ENCODE data around the gene TTYH3.
"Not testable (repeated sequence)": the region's sequence is repeated elsewhere in the genome, so short reads cannot be mapped to it uniquely, and the experiment has no call there.

The TTYH3 gene

DNA sequence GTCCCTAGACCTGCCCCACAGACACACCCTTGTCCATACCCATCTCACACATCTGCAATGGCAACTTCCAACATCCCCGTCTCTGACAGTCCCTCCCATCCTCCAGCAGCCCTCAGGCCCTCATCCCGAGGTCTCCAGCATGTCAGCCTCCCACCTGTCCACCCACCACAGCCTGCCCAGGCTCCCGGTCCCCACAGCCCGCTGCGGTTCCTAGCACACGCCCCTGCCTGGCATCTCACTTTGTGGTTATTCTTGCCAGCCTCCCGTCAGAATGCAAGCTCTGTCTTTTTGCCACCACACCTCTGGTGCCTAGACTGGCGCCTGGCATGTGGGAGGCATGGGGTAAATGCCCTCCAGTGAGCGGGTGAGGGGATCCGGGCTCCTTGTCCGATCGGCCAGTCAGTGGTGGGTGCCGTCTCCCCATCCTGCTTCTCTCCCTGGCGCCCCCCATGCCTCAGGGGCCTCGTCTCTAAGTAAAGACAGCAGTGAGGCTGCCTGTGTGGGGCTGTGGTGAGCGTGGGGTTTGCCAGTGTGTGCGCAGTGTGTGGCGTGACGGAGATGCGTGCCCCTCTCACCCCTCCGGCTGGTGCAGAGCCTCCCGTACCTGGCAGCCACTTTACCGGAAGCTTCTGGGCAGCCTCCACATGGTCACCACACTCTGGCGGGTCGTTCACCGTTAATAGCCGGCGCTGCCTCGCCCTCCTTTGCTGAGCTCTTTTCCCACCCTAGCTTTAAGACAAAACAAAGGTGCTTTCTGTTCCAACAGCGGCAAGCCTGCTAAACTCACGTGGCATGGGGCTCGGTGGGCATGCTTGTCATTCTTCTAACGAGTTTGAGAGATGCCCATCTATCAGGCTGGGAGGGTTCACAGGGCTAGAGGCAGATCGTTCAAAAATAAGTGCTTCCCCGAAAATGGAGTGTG, 28.5 kb upstream of the TTYH3 start:
- no peak for DNase-seq

- no peak for DNase-seq
Observed at GRCh38 chr7:2604608-2605174, 27.1 kb upstream of the TTYH3 start.

GRCh38 chr7:2605608-2606538, 25.9 kb upstream of the TTYH3 start:
- no peak for DNase-seq

GRCh38 chr7:2606539-2606936, 25.2 kb upstream of the TTYH3 start:
- DNase-seq: no peak

DNA sequence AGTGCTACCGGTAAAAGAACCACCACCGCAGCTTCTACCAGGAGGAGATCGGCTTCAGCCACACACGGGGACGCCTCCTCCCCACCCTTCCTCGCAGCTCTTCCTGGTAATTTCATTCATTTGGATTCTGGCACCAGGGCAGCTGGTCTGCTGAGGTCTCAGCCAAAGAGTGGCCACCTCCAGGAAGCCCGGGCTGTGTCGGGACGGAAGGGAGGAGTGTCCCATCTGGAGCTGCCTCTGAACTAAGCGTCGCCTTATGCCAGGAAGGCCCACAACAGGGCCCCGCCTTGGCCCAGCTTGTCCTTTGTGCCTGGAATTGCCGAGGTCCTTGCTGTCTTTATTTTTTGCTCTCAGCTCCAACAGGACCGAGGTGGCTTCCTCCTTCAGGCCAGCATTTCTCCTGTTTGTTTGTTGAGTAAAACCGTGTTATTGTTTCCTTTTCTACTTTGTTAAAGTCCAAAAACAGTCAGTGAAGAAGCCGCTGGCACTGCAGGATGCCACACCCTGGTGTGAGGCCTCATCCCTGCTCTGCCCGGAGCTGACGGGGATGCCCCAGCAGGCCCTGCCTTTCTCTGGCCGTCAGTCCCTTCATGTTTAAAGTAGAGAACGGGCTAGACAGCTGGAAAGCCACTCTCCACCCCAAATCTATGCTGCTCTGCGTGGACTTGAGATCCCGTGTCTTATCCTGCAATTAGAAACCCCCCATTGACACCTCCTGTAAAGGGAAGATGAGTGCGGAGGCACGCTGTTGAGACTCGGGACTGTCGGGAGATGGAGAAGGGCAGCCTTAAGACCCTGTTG, 24.5 kb upstream of the TTYH3 start:
- DNase-seq: no peak

- no peak for DNase-seq
Observed at GRCh38 chr7:2607923-2608904, 23.6 kb upstream of the TTYH3 start.

- DNase-seq: no peak
Observed at GRCh38 chr7:2608921-2609411, 22.8 kb upstream of the TTYH3 start.

DNA sequence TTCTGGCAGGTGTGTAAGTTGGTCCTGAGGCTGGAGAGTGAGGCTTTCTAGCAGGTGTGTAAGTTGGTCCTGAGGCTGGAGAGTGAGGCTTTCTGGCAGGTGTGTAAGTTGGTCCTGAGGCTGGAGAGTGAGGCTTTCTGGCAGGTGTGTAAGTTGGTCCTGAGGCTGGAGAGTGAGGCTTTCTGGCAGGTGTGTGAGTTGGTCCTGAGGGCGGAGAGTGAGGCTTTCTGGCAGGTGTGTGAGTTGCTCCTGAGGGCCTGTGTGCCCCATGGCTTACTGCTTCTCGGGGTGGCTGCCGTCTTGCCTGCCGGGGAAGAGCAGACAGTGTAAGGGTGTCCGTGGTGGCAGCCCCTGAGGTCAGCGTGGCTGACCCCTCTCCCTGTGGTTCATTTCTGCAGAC, 22.1 kb upstream of the TTYH3 start:
- not testable (repeated sequence) for DNase-seq

- DNase-seq: no peak
Observed at GRCh38 chr7:2610466-2610865, 21.3 kb upstream of the TTYH3 start.

DNA sequence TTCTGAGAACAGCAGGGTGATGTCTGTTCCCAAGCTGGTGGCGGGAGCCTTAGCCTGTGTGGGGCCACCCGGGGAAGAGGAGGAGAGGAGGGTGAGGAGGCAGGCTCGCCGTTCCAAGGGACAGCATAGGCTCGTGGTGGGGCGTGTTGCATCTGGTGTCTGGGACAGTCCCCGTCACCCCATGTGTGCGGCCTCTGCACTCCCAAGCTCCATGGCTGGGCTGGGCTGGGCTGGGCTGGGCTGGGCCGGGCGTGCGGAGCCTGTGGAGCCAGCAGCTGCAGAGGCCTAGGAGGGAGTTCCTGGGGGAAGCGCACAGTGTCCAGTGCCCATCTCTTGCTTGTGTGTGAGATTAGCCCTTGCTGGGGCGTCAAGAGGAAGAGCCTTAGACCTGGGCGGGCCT, 20.9 kb upstream of the TTYH3 start:
- no peak for DNase-seq

GRCh38 chr7:2611401-2611800, 20.4 kb upstream of the TTYH3 start:
- DNase-seq: no peak

- DNase-seq: no peak
Observed at GRCh38 chr7:2611922-2612321, 19.9 kb upstream of the TTYH3 start.

DNA sequence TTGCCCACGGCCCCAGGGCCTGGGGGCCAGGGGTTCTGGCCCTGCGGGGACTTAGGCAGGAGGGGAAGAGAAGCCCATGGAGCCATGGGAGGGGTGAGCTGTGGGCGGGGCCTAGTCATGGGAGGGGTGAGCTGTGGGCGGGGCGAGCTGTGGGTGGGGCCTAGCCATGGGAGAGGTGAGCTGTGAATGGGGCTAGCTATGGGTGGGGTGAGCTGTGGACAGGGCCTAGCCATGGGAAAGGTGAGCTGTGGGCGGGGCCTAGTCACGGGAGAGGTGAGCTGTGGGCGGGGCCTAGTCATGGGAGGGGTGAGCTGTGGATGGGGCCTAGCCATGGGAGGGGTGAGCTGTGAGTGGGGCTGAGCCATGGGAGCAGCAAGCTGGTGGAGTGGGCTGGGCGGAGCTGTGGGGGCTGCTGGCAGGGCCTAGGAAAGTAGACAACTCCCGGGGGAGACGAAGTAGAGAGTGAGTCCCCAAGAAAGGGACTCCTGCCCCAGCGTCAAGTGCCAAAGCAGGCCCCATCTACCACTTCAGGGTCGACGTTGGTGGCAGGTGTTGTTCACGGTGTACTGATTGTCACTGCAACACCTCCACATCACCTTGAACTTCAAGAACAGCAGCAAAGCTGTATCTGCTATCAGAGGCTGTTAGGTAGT, 19.2 kb upstream of the TTYH3 start:
- no peak for DNase-seq

DNA sequence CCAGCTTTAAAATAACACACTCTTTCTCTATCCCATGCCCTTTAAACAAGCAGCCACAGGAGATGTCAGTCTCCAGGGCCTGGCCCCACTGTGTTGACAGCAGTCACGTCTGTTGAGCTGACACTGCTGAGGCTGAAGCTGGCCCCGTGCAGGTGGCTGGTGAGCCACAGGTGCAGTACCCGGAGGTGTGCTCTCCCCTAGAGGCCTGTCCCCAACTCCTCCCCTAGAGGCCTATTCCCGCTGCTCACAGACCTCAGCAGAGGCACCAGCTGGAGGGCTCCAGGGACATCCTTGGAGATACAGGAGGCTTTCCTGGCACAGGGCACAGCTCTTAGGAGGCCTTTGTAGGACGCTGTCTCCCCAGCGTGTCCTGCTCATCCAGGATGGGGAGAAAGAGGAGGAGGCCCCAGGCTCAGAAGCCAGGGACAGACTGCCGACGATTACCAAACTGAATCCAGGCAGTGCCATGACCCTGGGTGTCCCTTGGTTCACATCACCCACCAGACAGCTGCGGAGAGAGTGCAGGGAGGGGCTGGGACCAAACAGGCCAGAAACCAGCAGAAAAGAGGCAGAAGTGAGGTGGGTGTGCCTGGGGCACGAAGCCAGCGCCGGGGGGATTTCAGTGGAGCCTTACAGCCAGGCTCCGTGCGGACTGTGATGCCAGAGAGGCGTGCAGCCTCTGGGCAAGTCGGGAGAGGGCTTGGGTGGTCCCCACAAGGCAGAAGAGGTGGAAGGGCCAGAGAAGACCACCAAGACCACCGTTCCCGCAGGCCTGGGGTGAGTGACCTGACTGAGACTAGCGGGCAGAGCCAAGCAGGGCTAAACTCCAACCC, 18.5 kb upstream of the TTYH3 start:
- no peak for DNase-seq

GRCh38 chr7:2613931-2614600, 17.7 kb upstream of the TTYH3 start:
- no peak for DNase-seq

GRCh38 chr7:2614631-2615330, 17.0 kb upstream of the TTYH3 start:
- no peak for DNase-seq

DNA sequence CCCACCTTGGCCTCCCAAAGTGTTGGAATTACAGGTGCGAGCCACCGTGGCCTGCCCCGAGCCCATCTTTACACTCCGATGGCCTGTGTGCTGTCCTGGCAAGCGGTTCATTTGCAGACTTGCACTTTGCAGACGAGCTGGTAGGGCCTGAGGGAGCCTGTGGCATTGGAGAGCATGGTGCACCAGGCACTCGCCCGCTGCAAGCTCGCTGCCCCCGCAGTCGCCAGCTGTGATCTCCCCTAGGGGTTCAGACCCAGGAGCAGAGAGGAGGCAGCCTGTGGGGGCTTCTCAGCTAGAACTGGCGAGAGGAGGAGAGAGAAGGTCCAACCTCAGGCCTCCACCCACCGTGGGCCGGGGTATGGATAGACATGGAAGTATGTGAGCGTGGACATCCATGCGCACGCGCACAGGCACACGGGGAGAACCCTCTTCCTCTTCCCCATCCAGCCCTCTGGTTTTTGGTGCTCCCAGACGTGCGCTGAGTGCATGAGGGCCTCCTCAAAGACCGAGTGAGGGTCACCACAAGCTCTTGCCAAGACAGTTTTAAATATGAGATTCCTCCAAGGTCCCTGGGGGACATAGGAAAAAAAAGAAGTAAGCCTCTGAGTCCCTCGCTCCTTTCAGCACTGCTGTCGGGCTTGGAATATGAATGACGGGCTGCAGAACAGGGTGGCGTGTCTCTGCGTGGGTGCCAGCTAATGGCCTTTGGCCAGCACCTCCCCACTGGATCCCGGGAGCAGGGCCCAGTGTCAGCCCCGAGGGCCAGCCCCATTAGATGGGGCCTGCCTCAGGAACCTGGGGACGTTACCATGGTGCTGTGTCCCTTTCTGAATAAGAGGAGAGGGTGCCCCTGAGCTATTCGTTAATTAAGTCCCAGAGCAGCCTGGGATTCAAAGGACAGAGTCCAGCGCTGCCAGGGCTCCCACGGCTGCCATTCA, 15.1 kb upstream of the TTYH3 start:
- no peak for DNase-seq
